ENCODE results near the gene CCBE1.

Gene CCBE1

DNA sequence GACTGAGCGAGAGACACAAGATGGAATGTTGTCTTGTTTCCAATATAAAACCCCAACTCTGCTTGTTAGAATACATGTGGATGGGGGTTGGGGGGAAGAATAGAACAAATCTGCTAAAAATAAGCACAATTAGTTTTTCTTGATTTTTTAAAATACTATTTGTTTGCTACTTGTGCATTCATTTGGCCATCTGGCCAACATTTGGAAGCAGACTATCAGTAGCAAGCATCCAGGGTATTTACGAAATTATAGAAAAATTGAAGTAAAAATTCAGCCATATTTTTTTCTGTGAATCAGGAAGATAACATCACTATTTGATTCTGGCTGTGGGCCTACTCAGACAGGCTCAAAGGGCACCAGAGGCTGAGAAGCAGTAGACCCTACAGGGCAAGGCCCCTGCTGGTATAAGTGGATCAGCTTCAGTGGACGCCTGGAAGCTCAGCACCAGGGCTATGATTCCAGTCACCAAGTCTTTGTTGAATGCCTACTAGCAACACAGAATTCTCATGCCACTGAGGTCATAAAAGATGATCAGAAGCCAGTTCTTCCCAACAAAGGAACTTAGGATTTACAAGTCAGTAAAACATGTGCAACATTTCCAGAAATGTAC, 133.9 kb downstream of the CCBE1 start:
- DNase-seq (ENCODE audit: low read depth in 1 of 2, low spot score in 1 of 2), result no peak
- no peak for TF ChIP-seq JUND (IDR thresholded peaks at IDR 0.05; ENCODE audit: low read depth)
- in situ Hi-C loops (cut with HindIII; ENCODE audit: low pct_unique_long_range_greater_than_20kb, low sequenced_read_pairs), result no loop called here

DNA sequence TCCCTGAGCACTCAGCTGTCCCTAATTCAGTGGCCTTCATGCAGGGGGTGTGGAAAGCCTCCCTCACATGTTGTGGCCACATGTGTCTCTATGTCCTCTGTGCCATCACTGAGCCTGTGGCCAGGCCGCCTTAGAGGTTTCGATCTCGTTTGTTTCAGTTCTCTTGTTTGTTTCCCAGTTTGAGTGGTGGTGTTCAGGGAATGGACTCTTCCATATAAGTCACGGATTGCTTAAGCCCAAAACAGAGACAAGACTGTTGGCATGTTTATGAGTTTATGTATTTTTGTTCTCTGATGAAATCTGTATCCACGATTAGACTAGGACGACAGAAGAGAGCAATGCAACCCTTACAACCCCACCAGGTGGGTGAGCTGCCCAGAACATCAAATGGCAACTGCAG, 134.5 kb downstream of the CCBE1 start:
- in situ Hi-C loops (cut with HindIII; ENCODE audit: low pct_unique_long_range_greater_than_20kb, low sequenced_read_pairs), result no loop called here
- DNase-seq (ENCODE audit: low read depth in 1 of 2, low spot score in 1 of 2), result no peak
- TF ChIP-seq JUND (IDR thresholded peaks at IDR 0.05; ENCODE audit: low read depth), result no peak

DNA sequence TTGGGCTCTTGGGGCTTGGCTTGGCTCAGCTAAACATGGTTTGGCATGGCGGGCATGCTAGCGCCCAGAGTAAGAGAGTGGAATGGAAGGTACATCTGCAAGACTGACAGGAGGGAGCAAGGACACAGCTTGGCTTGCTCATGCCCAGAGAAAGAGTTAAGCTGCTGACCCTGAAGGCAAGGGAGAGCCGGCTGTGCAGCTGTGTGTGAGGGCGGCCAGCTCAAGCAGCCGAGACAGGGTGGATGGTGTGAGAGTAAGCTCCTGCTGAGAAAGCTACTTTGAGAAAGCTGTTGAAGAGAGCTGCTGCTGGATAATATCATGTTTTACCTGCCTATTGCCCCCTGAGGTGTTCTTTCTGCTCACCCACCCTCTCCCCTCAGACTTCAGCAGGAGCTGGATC, 135.6 kb downstream of the CCBE1 start:
- TF ChIP-seq JUND (IDR thresholded peaks at IDR 0.05; ENCODE audit: low read depth), result no peak
- no peak for DNase-seq (ENCODE audit: low read depth in 1 of 2, low spot score in 1 of 2)
- in situ Hi-C loops (cut with HindIII; ENCODE audit: low pct_unique_long_range_greater_than_20kb, low sequenced_read_pairs), result no loop called here

DNA sequence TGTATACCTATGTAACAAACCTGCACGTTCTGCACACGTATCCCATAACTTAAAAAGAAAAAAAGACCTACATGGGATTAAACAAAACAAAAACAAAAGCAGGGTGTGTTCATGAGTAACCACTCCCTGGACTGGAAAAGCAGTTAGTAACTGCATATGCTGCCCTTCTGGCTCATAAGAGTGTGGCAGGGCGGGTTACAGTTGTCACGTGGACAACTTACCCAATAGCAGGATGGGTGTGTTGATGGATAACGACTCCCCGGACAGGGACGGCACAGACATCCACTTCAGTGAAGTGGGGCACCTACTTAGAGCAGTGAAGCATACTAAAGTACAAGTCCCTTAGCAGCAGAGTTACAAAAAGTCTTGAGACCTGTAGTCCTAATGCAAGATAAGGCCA, 136.7 kb downstream of the CCBE1 start:
- TF ChIP-seq JUND (IDR thresholded peaks at IDR 0.05; ENCODE audit: low read depth), result no peak
- in situ Hi-C loops (cut with HindIII; ENCODE audit: low pct_unique_long_range_greater_than_20kb, low sequenced_read_pairs), result no loop called here
- no peak for DNase-seq (ENCODE audit: low read depth in 1 of 2, low spot score in 1 of 2)

DNA sequence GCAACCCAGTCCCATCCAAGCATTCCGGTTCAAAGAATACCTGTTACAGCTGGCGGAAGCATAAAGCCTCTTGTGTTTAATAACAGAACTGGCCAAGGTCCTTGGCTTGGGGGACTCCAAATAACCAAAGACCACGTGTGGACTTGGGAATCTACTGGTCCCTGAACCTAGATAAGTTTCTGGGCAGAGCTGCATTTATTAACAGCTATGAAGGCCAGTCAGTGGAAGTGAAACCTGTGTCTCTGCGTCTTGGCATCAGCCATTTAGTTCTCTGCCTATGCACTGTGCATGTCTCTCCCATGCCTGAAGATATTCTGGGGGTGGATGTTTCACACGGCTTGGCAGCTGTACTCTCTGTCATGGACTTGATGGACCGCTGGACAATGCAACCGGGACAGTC, 137.7 kb downstream of the CCBE1 start:
- in situ Hi-C loops (cut with HindIII; ENCODE audit: low pct_unique_long_range_greater_than_20kb, low sequenced_read_pairs), result no loop called here
- TF ChIP-seq JUND (IDR thresholded peaks at IDR 0.05; ENCODE audit: low read depth), result no peak

DNA sequence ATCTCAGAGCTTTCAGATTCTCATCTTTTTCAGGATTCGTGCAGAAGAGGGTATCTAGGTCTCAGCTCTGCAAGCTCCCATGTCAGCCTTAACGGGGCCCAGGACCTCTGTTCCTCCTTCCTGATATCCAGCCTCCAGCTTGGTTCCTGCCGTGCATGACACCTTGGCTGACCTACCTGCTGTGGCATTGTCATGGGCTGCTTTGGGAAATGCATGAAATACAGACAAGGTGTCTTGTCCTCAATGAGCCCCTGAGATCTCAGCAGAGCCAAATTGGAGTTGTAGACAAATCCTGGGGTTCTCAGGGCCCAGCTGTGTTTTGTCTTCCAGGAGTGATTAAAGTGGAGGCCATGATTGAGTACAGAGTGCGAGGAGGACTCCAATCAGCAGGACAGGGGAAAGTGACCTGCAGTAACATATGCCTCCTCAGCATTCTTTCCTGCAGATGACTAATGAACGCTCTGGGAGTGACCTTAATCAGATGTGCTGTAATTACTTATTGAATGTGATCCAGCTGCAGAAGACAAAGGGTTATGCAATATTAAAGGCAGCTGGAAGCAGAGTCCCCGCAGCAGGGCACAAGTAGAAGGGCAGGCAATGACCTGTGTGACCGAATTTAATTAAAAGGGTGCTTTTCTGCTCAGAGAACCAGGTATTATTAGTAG, 141.1 kb downstream of the CCBE1 start:
- DNase-seq (ENCODE audit: low read depth in 1 of 2, low spot score in 1 of 2), result no peak
- in situ Hi-C loops (cut with HindIII; ENCODE audit: low pct_unique_long_range_greater_than_20kb, low sequenced_read_pairs), result no loop called here
- TF ChIP-seq JUND (IDR thresholded peaks at IDR 0.05; ENCODE audit: low read depth), result no peak

More for the DNA sequence above, 137.7 kb downstream of the CCBE1 start:
- DNase-seq (ENCODE audit: low read depth in 1 of 2, low spot score in 1 of 2), result no peak

DNA sequence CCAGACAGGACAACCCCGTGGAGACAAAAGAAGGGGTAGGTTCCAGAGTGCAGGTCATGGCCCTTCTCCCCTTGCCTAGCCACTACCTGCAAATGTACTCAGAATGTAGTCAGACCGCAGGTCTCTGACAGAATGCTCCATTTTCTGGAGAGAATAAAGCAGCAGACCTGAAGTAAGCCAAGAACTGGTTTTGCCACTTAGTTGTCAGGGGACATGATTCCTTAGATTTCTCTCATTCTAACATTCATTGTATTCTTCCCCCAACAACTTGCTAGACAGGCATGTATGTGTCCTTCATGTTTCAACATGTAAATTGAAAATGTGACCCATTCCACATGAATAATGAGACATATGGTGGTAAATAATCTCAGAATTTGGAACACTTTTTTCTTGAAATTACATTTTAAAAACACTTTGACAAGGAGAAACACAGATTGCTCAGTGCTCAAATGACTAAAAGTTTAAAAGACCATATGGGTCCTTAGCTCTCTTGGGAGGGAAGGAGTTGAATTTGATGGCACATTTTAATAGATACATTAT, 142.4 kb downstream of the CCBE1 start:
- TF ChIP-seq JUND (IDR thresholded peaks at IDR 0.05; ENCODE audit: low read depth), result no peak
- in situ Hi-C loops (cut with HindIII; ENCODE audit: low pct_unique_long_range_greater_than_20kb, low sequenced_read_pairs), result no loop called here

DNA sequence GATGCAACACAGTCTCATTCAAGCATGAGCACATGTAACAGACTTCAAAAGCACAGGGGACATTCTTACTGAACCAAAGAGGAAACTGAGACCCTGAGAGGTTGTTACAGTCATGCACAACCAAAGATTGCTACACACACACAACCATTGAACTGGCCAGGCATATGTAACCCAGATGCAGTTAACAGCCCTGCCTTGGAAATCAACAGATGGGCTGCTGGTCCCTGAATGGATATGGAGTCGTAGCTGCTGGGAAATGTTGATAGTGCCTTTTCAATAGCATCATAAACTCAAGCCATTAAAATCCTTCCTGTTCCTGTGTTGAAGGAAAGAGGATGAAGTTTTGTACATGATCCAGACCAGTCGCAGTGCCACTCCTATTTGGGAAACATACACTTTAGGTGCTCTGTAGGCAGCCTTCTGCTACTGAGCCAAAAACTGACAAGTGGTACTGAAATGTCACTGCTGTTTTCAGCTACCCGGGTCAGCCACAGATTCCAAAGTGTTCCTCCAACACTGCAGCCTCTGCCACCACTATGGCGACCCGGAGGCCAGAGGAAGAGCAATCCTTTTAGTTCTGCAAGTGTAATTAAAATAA, 143.9 kb downstream of the CCBE1 start:
- in situ Hi-C loops (cut with HindIII; ENCODE audit: low pct_unique_long_range_greater_than_20kb, low sequenced_read_pairs), result no loop called here
- TF ChIP-seq JUND (IDR thresholded peaks at IDR 0.05; ENCODE audit: low read depth), result no peak
- DNase-seq (ENCODE audit: low read depth in 1 of 2, low spot score in 1 of 2), result no peak

More for the DNA sequence above, 142.4 kb downstream of the CCBE1 start:
- DNase-seq (ENCODE audit: low read depth in 1 of 2, low spot score in 1 of 2), result no peak

DNA sequence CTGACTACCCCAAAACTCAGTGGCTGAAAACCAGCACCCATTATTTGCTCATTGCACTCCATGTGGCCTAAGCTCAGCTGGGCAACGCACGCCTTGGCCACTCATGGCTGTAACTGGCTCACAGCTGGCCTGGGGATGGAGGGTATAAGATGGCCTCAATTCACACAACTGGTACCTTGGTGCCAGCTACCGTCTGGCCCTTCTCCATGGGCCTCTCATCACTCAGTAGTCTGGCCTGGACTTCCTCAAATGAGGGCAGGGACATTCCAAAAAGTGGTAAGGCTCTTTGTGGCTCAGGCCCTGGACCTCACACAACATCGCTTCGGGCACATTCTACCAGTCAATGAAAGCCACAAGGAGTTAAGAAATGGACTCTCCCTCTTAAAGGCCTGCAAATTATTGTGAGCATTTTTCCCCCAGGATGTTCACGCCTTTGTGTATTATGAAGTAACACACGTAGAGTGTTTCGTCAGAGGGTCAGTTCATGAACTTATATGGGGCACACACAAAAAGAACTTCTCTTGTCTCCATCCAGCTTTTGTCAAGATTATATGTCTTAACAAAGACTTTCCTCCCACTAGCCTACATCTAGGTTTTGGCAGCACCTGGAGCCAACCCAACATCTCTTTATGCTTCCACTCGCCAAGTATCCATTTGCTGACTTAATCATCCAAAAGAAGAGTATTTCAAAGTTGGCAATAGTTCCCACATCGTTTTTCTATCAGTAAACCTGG, 145.2 kb downstream of the CCBE1 start:
- DNase-seq (ENCODE audit: low read depth in 1 of 2, low spot score in 1 of 2), result no peak
- TF ChIP-seq JUND (IDR thresholded peaks at IDR 0.05; ENCODE audit: low read depth), result no peak
- in situ Hi-C loops (cut with HindIII; ENCODE audit: low pct_unique_long_range_greater_than_20kb, low sequenced_read_pairs), result no loop called here

DNA sequence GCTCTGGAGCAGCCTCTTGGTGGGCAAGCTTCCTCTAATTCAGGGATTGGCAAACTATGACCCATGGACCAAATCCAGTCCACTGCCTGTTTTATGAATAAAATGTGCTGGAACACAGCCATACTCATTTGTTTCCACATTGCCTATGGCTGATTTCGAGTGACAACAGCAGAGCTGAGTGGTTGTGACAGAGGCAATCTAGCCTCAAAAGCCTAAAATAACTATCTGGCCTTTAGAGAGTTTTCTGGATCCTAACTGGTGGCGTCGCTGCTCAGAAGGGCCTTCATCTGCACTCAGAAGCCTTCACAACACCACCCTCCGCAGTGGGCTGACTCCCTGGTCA, 147.1 kb downstream of the CCBE1 start:
- DNase-seq (ENCODE audit: low read depth in 1 of 2, low spot score in 1 of 2), result peak in 1 of 2 experiments; percentile 2
- TF ChIP-seq JUND (IDR thresholded peaks at IDR 0.05; ENCODE audit: low read depth), result no peak
- in situ Hi-C loops (cut with HindIII; ENCODE audit: low pct_unique_long_range_greater_than_20kb, low sequenced_read_pairs), result no loop called here

DNA sequence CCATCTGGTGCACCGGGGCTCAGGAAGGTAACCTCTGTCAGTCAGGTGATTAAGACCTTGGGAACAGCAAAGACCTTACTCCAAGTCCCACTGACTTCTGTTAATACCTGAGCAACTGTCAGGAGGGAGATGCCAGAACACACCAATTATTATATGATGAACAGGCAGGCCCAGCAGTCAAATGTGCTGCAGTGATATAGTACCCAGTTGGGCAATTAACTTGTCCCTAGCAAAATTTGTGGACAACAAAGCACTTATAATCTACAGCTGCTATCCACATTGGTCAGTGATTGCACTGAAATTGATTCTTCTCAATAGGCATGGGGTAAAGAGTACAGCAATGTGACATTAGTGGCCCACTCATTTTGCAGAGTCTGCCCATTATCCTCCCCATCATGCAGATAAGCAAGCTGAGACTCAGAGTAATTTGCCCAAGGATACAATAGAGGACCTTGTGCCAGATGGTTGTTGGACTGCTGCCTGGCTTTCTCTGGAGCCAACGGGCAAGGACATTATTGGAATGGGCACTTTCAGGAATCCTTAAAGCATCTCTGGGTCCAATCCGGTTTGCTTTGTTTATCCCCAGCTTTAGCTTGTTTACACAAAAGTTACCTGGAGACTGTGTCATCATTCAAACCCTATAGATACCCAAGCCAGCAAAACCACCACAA, 147.6 kb downstream of the CCBE1 start:
- in situ Hi-C loops (cut with HindIII; ENCODE audit: low pct_unique_long_range_greater_than_20kb, low sequenced_read_pairs), result no loop called here
- DNase-seq (ENCODE audit: low read depth in 1 of 2, low spot score in 1 of 2), result peak; percentile 1 to 69
- no peak for TF ChIP-seq JUND (IDR thresholded peaks at IDR 0.05; ENCODE audit: low read depth)

DNA sequence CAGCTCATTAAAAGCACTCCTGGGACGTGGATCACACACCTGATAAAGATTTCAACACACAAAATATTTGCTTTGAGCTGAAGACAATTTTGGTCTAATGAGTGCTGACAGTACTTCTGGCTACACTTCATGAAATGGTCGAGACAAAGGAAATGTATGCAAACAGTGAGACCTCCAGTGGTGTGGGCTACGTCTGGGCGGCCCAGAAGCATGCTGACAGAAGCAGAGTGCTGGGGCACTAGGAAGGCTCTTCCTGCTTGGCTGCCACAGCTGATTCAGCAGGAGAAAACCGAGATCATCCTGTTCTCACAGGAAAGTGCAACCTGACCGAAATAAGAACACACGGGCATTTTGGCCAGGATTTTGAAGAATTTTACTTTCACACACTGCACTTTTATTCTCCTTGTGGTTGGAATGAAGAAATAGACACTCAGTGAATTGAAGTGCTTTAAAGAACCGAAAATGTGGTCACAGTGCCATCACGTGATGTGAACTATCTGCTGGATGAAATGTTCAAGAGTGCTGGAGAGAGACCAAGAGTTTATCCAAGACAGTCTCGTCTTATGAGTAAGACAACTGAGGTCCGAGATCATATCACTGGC, 149.5 kb downstream of the CCBE1 start:
- no peak for TF ChIP-seq JUND (IDR thresholded peaks at IDR 0.05; ENCODE audit: low read depth)
- in situ Hi-C loops (cut with HindIII; ENCODE audit: low pct_unique_long_range_greater_than_20kb, low sequenced_read_pairs), result no loop called here
- DNase-seq (ENCODE audit: low read depth in 1 of 2, low spot score in 1 of 2), result no peak

Measured in T47D (cell line).